ENCODE measurements around the gene CDH4. TPM values are rescaled to one million over a fixed set of nuclear protein-coding genes. Genes with fewer than 3 reads are reported as not detected.

CDH4 gene
- total and polyA plus RNA-seq, 12 donors, result 0.04 to 0.25 (median 0.08) TPM; not detected in 5

GRCh38 chr20:61295249-61295648, 43.2 kb downstream of the CDH4 start:
- Histone ChIP-seq H3K4me1 (no peaks in the 10 kb centered on the region), H3K4me3 (no peak overlapping the region), H3K36me3 (no peaks in the 10 kb centered on the region), H3K27ac (no peak overlapping the region), H3K9me3 (no peaks in the 10 kb centered on the region), H3K27me3 (peaks cover 0 to 25% (median 3%) of the 10 kb centered on the region in 7 donors)
- WGBS, 2 donors, result 74 to 80% methylated on average over 13 of the region's 13 CpGs
- no peak for DNase-seq
- intact Hi-C loops (cut with DNase I), result no loop called here
- TF ChIP-seq, protein P1, sequence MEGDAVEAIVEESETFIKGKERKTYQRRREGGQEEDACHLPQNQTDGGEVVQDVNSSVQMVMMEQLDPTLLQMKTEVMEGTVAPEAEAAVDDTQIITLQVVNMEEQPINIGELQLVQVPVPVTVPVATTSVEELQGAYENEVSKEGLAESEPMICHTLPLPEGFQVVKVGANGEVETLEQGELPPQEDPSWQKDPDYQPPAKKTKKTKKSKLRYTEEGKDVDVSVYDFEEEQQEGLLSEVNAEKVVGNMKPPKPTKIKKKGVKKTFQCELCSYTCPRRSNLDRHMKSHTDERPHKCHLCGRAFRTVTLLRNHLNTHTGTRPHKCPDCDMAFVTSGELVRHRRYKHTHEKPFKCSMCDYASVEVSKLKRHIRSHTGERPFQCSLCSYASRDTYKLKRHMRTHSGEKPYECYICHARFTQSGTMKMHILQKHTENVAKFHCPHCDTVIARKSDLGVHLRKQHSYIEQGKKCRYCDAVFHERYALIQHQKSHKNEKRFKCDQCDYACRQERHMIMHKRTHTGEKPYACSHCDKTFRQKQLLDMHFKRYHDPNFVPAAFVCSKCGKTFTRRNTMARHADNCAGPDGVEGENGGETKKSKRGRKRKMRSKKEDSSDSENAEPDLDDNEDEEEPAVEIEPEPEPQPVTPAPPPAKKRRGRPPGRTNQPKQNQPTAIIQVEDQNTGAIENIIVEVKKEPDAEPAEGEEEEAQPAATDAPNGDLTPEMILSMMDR (IDR thresholded peaks at IDR 0.05), result no peak
- no peak for ATAC-seq

DNA sequence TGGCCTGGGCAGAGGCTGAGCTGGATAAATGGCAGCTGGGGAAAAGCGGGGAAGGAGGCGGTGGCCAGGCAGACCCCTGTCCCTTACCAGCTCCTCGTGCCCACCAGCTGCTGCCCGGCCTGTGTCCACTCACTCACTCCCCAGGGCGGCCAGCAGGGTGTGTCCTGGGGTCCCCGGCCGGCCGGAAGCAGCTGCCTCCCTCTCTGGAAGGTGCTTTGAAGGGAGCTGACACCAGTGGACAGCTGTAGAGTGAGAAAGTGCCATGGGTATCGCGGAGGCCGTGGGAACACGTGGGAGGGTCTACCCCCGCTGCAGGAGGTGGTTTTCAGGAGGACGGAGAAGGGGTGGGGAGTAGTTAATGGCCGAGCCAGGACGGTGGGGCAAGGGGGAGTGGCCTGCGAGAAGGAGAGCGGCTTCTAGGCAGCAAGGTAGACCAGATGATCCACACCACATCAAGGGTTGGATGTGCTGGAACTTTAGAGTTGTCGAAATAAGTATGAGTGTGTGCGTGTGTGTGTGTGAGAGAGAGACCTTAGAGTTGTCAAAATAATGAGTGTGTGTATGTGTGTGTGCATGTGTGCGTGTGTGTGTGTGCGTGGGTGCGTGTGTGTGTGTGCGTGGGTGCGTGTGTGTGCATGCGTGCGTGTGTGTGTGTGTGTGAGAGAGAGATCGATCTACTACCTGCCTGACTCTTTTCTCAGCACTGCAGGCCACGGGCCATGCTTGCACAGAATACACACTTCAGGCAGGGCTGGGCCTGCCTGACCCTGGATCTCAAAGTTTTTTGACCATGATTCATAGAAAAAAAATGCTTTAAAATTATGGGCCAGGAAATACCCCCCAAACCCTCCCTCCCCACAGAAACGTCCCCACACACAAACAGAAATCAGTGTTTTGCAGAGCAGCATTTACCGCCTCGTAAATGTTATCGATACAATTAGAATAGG, 43.9 kb downstream of the CDH4 start:
- Histone ChIP-seq H3K9me3 (no peaks in the 10 kb centered on the region), H3K36me3 (no peaks in the 10 kb centered on the region), H3K4me1 (no peaks in the 10 kb centered on the region), H3K27ac (no peak overlapping the region), H3K4me3 (no peak overlapping the region), H3K27me3 (peaks cover 0 to 25% (median 5%) of the 10 kb centered on the region in 7 donors)
- ATAC-seq, result no peak
- intact Hi-C loops (cut with DNase I), result no loop called here
- TF ChIP-seq, protein P1 (IDR thresholded peaks at IDR 0.05), result no peak
- DNase-seq, result no peak
- WGBS, 2 donors, result 65 to 72% methylated on average over 33 of the region's 33 CpGs

GRCh38 chr20:61296629-61297019, 44.6 kb downstream of the CDH4 start:
- DNase-seq (no peak), ATAC-seq (no peak)
- Histone ChIP-seq H3K4me3 (no peak overlapping the region), H3K27ac (no peak overlapping the region), H3K27me3 (peaks cover 0 to 25% (median 5%) of the 10 kb centered on the region in 7 donors), H3K36me3 (no peaks in the 10 kb centered on the region), H3K4me1 (no peaks in the 10 kb centered on the region), H3K9me3 (no peaks in the 10 kb centered on the region)
- WGBS, 2 donors, result 82 to 83% methylated on average over 14 of the region's 14 CpGs
- intact Hi-C loops (cut with DNase I), result no loop called here
- TF ChIP-seq, protein P1 (IDR thresholded peaks at IDR 0.05), result no peak

DNA sequence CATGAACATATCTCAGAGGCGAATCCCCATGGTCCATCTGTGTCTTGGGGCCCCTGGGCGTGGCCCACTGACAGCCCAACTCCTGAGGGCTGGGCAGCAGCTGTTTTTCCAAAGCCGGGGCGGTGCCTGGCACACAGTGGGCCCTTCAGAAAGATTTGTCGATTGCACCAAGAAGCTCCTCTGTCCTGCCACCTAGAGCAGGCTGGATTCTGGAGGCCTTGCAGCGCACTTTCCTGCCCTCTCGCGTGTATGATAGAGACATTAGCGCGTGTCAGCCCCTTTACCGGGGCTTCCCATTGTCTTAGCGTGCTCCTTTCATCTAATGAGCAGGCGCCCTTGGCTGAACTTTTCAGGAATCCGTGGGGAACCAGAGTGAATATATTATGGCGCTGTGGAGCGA, 45.4 kb downstream of the CDH4 start:
- no peak for ATAC-seq
- no peaks in the 10 kb centered on the region for H3K9me3 ChIP-seq
- intact Hi-C loops (cut with DNase I), result no loop called here
- 89 to 92% methylated on average over 16 of the region's 16 CpGs for WGBS, 2 donors
- no peaks in the 10 kb centered on the region for H3K4me1 ChIP-seq
- peaks cover 0 to 25% (median 5%) of the 10 kb centered on the region in 7 donors for H3K27me3 ChIP-seq
- TF ChIP-seq, protein P1 (IDR thresholded peaks at IDR 0.05), result no peak
- H3K36me3 ChIP-seq, result no peaks in the 10 kb centered on the region
- no peak for DNase-seq
- no peak overlapping the region for H3K27ac ChIP-seq
- H3K4me3 ChIP-seq, result no peak overlapping the region

Data from heart right ventricle (tissue), 16 donors.